Measurements from ENCODE around the gene RPP30.

RPP30 gene

GRCh38 chr10:90944749-90945148 is 73.0 kb downstream of the RPP30 start:
- no peak for DNase-seq (ENCODE audit: low spot score)

GRCh38 chr10:90945491-90946070 is 73.8 kb downstream of the RPP30 start:
- DNase-seq (ENCODE audit: low spot score): no peak

- no peak for DNase-seq (ENCODE audit: low spot score)
These were observed 75.5 kb downstream of the RPP30 start for GRCh38 chr10:90947030-90947960.
